HG03342 (cell line): ENCODE data around the gene MMD.
"Not testable (repeated sequence)": the region's sequence is repeated elsewhere in the genome, so short reads cannot be mapped to it uniquely, and the experiment has no call there.

Experiments
- ATAC-seq: cut with Tn5 transposase; IDR thresholded peaks from one replicate; pipeline ENCODE4 v1.9.1; 2021; ENCODE audit warnings: mild to moderate bottlenecking, moderate library complexity; ENCODE audit not compliant: unreplicated experiment

MMD gene

GRCh38 chr17:55444471-55445441 is 23.1 kb upstream of the MMD start:
- ATAC-seq, result peak; percentile 86

DNA sequence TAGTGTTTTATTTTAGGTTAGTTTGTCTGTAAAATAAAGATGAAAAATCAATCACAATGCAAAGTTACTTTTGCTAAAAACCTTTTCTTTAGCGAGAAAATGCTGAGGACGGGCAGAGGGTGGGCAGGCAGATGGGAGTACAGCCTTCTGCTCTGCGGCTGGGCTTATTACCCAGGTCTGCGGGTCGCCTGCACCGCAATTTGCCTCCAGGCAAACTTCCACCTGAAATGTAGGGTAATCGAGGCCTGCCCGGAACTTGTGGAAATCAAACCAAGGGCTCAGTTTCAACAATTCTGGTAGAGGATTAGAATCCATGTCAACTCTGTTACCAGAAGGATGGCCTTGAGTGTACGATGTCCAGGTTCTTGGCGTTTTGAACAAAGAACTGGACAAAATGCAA is 22.3 kb upstream of the MMD start:
- ATAC-seq, result no peak

DNA sequence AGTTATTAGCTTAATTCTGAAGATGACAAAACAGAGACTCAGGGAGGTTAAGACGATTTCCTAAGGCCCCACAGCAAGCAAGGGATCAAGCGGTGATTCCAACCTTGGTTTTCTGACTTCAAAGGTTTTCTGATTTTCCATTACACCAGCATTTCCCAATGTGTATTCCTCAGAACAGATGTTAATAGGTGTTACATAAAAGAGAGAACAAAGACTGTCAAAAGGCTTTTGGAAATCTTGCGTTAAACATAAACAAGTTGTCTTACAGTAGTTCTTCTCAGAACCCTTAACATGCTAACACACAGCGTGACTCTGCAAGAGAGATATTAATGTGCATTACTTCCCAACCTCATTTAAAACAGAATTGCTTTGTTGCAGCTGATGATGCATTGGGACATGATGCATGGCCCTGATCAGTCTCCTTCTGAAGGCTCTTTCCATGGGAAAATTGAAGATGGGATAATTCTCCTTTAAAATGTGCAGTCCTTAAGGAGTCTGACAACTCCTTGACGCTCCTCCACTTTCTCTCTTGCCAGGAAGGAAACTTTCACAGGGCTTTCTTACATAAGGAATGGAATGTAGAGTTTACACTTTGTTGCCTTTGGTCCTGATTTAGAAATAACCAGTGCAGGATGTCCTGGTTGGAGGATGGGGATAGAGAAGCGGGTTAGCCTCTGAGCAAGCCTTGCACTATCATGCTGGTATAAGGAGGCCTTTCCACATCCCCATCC is 21.5 kb upstream of the MMD start:
- no peak for ATAC-seq

- no peak for ATAC-seq
Observed at GRCh38 chr17:55442462-55442861, 20.8 kb upstream of the MMD start.

DNA sequence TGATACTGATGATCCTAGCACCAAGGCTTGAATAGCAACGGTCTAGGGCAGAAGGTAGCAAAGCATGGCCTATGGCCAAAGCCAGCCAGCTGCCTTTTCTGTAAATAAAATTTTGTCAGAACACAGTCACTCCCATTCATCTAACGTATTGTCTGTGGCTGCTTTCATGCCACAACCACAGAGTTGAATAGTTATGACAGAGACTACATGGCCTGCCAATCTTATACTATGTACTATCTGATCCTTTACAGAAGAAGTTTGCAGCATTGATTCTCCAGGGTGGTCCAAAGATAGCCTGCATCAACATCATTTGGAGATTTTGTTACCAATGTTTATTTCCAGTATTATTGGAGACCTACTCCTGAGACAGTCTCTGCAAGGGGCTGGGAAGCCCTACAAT is 19.9 kb upstream of the MMD start:
- ATAC-seq, result no peak

- no peak for ATAC-seq
Observed at GRCh38 chr17:55440391-55440790, 18.8 kb upstream of the MMD start.

DNA sequence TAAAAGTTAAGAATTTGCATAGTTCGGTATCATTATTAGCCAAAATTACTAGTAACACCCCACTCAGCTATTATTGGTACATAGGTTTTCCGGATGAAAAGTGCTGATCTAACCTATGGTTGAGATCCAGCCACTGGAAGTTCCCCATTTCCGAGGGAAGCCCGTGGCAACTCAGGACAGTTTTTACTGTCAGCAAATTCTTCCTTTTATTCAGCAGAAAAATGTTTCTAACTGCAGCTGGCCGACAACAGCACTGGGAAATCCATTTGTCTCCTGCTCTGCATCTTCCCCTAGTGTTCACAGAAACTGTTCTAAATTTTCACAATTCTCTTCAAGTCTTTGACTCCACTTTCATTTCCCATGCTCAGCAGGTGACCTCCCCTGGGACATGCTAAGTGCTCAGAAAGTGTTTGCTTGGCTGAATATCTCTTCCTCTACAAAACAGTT is 15.5 kb upstream of the MMD start:
- ATAC-seq, result peak; percentile 63

GRCh38 chr17:55436224-55437158 is 14.9 kb upstream of the MMD start:
- ATAC-seq, result peak; percentile 15

- ATAC-seq, result no peak
Observed at GRCh38 chr17:55435408-55435807, 13.8 kb upstream of the MMD start.

DNA sequence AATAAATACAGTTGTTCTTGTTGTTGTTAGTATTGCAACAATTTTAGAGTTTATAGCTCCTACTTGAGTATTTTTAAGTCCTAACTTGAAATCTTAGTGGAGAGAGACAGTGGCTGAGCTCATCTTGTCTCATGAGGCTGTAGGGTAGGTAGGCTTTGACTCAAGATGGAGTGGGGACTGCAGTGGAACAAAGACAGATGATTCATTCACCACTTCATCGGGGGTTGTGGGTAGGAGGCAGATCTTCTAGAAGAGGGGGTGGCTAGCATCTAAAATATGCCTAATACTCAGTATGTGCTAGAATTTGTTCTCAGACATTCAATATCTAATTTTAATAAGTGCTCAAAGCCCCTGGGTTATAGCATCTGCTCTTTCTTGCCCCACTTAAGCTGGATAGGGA is 13.1 kb upstream of the MMD start:
- no peak for ATAC-seq

DNA sequence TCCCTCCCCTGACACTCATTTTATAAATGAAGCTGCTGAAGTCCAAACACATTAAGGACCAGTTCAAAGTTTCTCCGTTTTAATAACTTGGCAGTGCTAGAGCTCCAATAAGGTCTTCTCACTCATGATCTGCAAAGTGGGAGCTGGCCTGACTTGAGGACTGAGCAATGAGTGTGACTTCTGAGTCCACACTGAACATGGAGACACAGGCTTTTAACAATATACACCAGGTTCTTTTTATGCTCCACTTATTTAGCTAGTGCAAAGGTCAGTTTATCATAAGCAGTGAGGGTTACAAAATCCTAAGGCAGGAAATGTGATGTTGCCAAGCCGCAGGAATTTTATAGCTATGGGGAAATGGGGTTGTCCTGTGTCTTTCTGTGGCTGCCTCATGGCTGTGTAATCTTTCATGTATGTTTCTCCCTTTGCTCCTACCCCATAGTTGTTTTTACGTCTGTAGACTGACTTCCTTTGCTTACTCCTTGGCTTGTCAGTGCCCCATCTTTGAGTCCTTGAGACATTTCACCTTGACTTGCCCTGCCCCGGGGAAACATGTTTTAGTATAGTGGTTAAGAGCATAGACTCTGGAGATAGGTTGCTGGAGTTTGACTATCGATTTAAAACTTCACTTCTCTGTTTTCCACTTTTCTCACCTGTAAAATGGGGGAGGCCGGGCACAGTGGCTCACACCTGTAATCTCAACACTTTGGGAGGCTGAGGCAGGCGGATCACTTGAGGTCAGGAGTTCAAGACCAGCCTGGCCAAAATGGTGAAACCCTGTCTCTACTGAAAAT is 12.2 kb upstream of the MMD start:
- no peak for ATAC-seq

GRCh38 chr17:55433029-55433628 is 11.5 kb upstream of the MMD start:
- no peak for ATAC-seq

DNA sequence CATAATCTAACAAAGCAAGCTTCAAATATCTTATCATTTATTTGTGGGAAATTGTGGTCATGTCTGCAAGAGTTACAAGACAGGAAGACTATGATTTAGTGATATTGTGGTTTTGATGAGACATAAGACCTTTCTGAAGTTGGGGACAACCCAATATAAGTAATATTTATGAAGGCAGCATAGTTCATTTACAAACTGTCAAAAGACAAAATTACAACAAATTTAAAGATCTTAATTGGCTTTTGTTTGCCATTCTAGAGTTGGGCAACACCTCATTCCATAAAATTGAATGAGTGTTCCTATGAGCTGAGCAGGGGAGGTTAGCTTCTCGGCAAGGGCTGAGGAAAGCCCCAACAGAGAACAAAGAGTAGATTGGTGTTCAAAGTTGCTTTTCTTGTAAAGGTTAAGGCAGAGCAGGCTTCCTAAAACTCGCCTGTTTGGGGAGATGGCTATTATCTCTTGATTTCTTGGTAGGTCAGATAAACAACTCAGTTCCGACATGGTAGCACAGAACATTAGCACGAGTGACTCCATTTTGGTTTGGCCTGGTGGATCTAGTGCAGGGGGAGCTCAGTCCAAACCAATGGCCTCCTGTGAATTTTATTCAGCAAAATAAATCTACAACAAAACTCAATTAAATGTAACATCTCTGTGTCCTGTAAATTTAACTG is 10.9 kb upstream of the MMD start:
- no peak for ATAC-seq

DNA sequence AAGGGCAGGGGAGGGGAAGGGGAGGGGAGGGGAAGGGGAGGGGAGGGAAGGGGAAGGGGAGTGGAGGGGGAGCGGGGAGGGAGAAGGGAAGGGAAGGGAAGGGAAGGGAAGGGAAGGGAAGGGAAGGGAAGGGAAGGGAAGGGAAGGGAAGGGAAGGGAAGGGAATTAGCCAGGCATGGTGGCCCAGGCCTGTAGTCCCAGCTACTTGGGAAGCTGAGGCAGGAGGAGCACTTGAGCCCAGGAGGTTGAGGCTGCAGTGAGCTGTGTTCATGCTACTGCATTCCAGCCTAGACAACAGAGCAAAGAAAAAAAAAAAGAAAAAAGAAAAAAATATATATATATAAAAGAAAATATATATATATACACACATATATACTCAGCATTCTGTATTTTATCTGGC is 10.3 kb upstream of the MMD start:
- not testable (repeated sequence) for ATAC-seq

GRCh38 chr17:55430541-55431288 is 9.1 kb upstream of the MMD start:
- no peak for ATAC-seq

DNA sequence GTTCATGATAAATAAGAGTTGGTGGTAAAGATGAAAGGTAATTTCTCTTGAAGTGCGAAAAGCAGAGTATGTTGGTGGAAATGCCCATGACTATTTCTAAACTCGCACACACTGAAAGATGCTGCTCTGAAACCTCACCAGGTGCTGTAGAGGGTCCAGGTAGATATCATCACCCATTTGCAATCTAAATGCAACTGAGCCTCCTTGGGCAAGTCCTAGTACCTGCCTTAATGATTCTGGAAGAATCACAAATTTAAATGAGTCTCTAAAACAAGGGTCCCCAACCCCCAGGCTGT is 5.9 kb upstream of the MMD start:
- ATAC-seq, result peak; percentile 3

- peak; percentile 45 for ATAC-seq
Observed at GRCh38 chr17:55426851-55427586, 5.4 kb upstream of the MMD start.
